HepG2 (cell line): ENCODE results near the gene CIAO2B. TPM values are rescaled to one million over a fixed set of nuclear protein-coding genes. Genes with fewer than 3 reads are reported as not detected.

Source experiments
- FOXK2 ChIP-seq: fragments of 450-650 bp; IDR thresholded peaks from 2 replicates; pipeline ENCODE4 v1.6.1; 2016
- JDP2 ChIP-seq: sonication (generic); formaldehyde crosslinking; IDR thresholded peaks from 2 replicates; pipeline ENCODE4 v1.8.1; 2022; ENCODE audit warnings: missing genetic modification reagents, borderline replicate concordance
- PITX1 ChIP-seq: sonication (generic); formaldehyde crosslinking; IDR thresholded peaks from 2 replicates; pipeline ENCODE4 v1.5.1; 2020; ENCODE audit warnings: mild to moderate bottlenecking, missing genetic modification reagents
- TAF15 ChIP-seq: fragments of 200-400 bp; formaldehyde crosslinking; IDR thresholded peaks from one replicate; pipeline ENCODE4 v1.6.1; 2018; ENCODE audit warnings: mild to moderate bottlenecking, low read depth, low read length; ENCODE audit not compliant: poor library complexity, severe bottlenecking
- YEATS4 ChIP-seq: sonication (generic); formaldehyde crosslinking; IDR thresholded peaks from 2 replicates; pipeline ENCODE4 v1.4.0; 2020; ENCODE audit warnings: missing genetic modification reagents, borderline replicate concordance
- ZFP36L2 ChIP-seq: sonication (generic); formaldehyde crosslinking; IDR thresholded peaks from 2 replicates; pipeline ENCODE4 v1.4.0; 2020; ENCODE audit warnings: missing genetic modification reagents
- ZNF441 ChIP-seq: sonication (generic); formaldehyde crosslinking; IDR thresholded peaks from 2 replicates; pipeline ENCODE4 v1.7.0; 2021; ENCODE audit warnings: missing genetic modification reagents, borderline replicate concordance
- ZNF768 ChIP-seq: sonication (generic); formaldehyde crosslinking; IDR thresholded peaks from 2 replicates; pipeline ENCODE4 v1.4.0; 2020; ENCODE audit warnings: missing genetic modification reagents
- polyA plus RNA-seq, 8 experiments: library from polyadenylated mRNA; depleted of rRNA in 3 of 8; stranded (reverse) in 7 of 8; unstranded in 1 of 8; fragments of >200 nt; fragmentation: Illumina TruSeq in 4 of 8; extraction: Trizol in 4 of 8; gene quantifications; 2 replicates each; pipeline versions ENCODE4 v1.2.1 to v1.2.3, GENCODE V29; 2011 to 2016; ENCODE audit warnings: low read depth in 4 of 8, missing spikeins in 1 of 8, mixed read lengths in 1 of 8; ENCODE audit not compliant: insufficient read depth in 1 of 8
- total RNA-seq, 5 experiments: library from RNA; depleted of rRNA; stranded (reverse); fragments of >200 nt; fragmentation: Illumina TruSeq; extraction: Trizol; gene quantifications; 2 replicates each; pipeline ENCODE4 v1.2.3, GENCODE V29; 2016; ENCODE audit warnings: low read depth in 1 of 5
- TF ChIP-seq, protein P1 (sequence below): sonication (generic); formaldehyde crosslinking; IDR thresholded peaks from 2 replicates; pipeline ENCODE4 v1.4.0; 2020; ENCODE audit warnings: mild to moderate bottlenecking, missing genetic modification reagents
- TF ChIP-seq, protein P2 (sequence below), 2 experiments: fragments of 450-650 bp in 1 of 2; sonication (generic) in 1 of 2; formaldehyde crosslinking in 1 of 2; IDR thresholded peaks; 2 replicates each; pipeline versions ENCODE4 v1.6.1 to v1.8.0; 2016 to 2022; ENCODE audit warnings: antibody characterized with exemption in 1 of 2, mild to moderate bottlenecking in 1 of 2, missing genetic modification reagents in 1 of 2

Gene CIAO2B
- total and polyA plus RNA-seq, 2 of the 13 experiments (the other 11 are each of a cell fraction or from before 2014, with no cell fraction given), result 157 to 293 TPM

DNA sequence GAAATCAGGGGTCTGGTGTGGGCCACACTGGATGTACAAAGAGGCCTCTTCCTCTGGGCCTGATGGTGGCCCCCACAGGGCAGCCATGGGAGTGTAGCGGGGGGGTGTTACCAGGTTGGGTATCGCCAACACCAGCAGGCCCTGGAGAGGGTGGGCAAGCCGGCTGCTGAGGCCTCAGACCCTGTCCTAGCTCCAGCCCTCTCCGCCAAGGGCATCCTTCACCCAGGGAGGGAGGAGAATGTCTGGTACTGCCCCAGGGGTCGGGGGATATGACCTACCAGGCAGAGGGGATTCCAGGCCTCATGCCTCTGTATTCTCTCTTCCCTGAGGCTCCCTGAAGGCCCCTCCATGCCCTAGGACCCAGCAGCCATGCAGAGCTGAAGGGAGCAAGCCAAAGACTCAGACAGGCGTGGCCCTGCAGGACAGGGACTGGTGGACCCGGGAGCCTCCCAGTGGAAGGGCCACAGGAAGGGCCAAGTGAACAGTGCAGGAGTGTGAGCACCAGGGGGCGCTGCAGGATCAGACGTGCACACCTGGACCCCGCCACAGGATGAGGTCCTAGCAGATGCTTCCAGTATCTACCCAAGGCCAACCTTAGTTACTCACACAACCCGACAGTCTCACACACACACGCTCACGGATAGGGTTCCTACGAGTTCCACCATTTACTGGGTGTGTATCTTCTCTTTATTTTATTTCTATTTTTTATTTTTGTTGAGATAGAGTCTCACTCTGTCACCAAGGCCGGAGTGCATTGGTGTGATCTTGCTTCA is 43.3 kb upstream of the CIAO2B start (continued):
- TF ChIP-seq, protein P1, sequence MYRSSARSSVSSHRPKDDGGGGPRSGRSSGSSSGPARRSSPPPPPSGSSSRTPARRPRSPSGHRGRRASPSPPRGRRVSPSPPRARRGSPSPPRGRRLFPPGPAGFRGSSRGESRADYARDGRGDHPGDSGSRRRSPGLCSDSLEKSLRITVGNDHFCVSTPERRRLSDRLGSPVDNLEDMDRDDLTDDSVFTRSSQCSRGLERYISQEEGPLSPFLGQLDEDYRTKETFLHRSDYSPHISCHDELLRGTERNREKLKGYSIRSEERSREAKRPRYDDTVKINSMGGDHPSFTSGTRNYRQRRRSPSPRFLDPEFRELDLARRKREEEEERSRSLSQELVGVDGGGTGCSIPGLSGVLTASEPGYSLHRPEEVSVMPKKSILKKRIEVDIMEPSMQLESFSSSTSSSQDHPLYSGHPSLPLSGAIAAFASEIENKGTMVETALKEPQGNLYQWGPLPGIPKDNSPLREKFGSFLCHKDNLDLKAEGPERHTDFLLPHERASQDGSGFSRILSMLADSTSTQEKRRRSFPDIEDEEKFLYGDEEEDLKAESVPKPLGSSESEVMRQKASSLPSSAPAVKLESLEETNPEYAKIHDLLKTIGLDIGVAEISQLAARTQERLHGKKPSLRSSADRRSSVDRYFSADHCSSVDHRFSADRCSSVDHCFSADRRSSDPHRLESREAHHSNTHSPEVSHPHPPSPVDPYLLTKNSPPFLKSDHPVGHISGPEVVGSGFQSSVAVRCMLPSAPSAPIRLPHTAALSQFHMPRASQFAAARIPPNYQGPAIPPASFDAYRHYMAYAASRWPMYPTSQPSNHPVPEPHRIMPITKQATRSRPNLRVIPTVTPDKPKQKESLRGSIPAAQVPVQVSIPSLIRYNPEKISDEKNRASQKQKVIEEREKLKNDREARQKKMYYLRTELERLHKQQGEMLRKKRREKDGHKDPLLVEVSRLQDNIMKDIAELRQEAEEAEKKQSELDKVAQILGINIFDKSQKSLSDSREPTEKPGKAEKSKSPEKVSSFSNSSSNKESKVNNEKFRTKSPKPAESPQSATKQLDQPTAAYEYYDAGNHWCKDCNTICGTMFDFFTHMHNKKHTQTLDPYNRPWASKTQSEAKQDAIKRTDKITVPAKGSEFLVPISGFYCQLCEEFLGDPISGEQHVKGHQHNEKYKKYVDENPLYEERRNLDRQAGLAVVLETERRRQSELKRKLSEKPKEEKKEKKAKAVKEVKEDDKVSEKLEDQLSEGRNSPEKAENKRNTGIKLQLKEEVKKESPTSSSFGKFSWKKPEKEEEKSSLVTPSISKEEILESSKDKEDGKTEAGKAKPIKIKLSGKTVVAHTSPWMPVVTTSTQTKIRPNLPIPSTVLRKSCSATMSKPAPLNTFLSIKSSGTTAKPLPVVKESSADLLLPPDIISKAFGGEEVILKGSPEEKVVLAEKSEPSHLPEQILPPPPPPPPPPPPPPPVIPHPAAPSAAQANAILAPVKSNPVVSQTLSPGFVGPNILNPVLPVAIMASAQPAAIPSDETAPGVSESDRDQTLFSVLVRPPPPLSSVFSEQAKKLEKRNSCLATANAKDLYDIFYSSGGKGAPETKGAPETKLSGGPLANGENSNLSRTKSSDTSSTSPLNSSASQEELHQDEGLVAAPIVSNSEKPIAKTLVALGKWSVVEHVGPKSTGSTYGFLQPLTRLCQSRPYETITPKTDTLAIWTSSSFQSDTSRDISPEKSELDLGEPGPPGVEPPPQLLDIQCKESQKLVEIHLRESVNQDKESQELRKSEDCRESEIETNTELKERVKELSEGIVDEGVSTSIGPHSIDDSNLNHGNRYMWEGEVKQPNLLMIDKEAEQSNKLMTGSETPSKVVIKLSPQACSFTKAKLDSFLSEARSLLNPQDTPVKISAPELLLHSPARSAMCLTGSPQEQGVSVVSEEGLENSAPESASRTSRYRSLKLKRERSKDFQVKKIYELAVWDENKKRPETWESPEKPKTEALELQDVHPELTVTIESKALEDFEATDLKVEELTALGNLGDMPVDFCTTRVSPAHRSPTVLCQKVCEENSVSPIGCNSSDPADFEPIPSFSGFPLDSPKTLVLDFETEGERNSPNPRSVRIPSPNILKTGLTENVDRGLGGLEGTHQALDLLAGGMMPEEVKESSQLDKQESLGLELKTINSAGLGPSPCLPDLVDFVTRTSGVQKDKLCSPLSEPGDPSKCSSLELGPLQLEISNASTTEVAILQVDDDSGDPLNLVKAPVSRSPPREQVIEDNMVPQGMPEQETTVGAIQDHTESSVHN (CRISPR knock-in tag), result 0 out of 2 replicates have a peak, but pooled peaks have one; percentile 75
- peak; percentile 50; the same call in 1 of the 2 replicates for TF ChIP-seq ZNF768
- TF ChIP-seq, protein P2, sequence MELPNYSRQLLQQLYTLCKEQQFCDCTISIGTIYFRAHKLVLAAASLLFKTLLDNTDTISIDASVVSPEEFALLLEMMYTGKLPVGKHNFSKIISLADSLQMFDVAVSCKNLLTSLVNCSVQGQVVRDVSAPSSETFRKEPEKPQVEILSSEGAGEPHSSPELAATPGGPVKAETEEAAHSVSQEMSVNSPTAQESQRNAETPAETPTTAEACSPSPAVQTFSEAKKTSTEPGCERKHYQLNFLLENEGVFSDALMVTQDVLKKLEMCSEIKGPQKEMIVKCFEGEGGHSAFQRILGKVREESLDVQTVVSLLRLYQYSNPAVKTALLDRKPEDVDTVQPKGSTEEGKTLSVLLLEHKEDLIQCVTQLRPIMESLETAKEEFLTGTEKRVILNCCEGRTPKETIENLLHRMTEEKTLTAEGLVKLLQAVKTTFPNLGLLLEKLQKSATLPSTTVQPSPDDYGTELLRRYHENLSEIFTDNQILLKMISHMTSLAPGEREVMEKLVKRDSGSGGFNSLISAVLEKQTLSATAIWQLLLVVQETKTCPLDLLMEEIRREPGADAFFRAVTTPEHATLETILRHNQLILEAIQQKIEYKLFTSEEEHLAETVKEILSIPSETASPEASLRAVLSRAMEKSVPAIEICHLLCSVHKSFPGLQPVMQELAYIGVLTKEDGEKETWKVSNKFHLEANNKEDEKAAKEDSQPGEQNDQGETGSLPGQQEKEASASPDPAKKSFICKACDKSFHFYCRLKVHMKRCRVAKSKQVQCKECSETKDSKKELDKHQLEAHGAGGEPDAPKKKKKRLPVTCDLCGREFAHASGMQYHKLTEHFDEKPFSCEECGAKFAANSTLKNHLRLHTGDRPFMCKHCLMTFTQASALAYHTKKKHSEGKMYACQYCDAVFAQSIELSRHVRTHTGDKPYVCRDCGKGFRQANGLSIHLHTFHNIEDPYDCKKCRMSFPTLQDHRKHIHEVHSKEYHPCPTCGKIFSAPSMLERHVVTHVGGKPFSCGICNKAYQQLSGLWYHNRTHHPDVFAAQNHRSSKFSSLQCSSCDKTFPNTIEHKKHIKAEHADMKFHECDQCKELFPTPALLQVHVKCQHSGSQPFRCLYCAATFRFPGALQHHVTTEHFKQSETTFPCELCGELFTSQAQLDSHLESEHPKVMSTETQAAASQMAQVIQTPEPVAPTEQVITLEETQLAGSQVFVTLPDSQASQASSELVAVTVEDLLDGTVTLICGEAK (IDR thresholded peaks at IDR 0.05), result no peak
- TF ChIP-seq, protein P2 (CRISPR knock-in tag; IDR thresholded peaks at IDR 0.05), result no peak; the same call in 1 of the 2 replicates
- peak; percentile 67; the same call in 1 of the 2 replicates for TF ChIP-seq PITX1 (CRISPR knock-in tag)
- no peak for TF ChIP-seq ZNF441 (CRISPR knock-in tag)
- TF ChIP-seq TAF15, result no peak
- TF ChIP-seq YEATS4 (CRISPR knock-in tag), result no peak
- TF ChIP-seq FOXK2, result no peak
- no peak for TF ChIP-seq JDP2 (CRISPR knock-in tag)
- TF ChIP-seq ZFP36L2 (CRISPR knock-in tag), result no peak
